NB4 (cell line): ENCODE measurements around the gene PDE9A.

Experiments used
- CTCF ChIP-seq: IDR thresholded peaks from one replicate; pipeline ENCODE4 v1.5.1; 2012; ENCODE audit warnings: low read depth, low read length
- MYC ChIP-seq: IDR thresholded peaks from 2 replicates; pipeline ENCODE4 v1.6.1; 2011; ENCODE audit warnings: low read depth, low read length
- POLR2A ChIP-seq: IDR thresholded peaks from 2 replicates; pipeline ENCODE4 v1.6.1; 2011; ENCODE audit warnings: mild to moderate bottlenecking; ENCODE audit not compliant: insufficient read length; ENCODE audit errors: extremely low read depth

DNA sequence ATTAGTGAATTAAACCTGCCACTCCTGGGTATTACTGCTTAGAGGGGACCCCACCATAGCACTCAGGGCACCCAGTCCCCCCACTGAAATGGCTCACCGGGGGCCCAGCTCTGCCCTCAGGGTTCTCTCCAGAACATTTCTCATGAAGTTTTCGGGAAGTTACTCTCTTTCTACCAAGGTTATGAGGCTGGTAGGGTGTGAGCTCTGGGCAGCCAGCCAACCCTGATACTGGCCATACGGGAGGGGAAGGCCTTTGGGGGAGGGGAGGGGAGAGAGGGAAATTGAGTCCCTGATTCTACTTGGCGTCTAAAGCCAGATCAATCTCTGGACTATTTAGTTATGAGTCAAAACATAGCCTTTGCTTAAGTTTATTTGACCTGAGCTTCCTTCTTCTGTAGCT is 12.9 kb upstream of the PDE9A start:
- no peak for TF ChIP-seq CTCF
- no peak for TF ChIP-seq POLR2A
- TF ChIP-seq MYC, result no peak
